Measurements from ENCODE around the gene AATF.

AATF gene

GRCh38 chr17:37051833-37052232 lies 103.1 kb downstream of the AATF start:
- no peak for TF ChIP-seq CTCF (IDR thresholded peaks at IDR 0.05; ENCODE audit: low read depth, low read length)
- no peak overlapping the region for H3K4me3 ChIP-seq (replicated peaks in 1 of 2; ENCODE audit: low read depth in 2 of 2, low read length in 2 of 2)
- no peak for DNase-seq (ENCODE audit: low read depth in 2 of 2)

GRCh38 chr17:37052450-37052849 lies 103.7 kb downstream of the AATF start:
- no peak for DNase-seq (ENCODE audit: low read depth in 2 of 2)
- no peak for TF ChIP-seq CTCF (IDR thresholded peaks at IDR 0.05; ENCODE audit: low read depth, low read length)
- H3K4me3 ChIP-seq (replicated peaks in 1 of 2; ENCODE audit: low read depth in 2 of 2, low read length in 2 of 2): no peak overlapping the region

GRCh38 chr17:37054894-37055293 lies 106.1 kb downstream of the AATF start:
- no peak for DNase-seq (ENCODE audit: low read depth in 2 of 2)
- TF ChIP-seq CTCF (IDR thresholded peaks at IDR 0.05; ENCODE audit: low read depth, low read length): no peak
- no peak overlapping the region for H3K4me3 ChIP-seq (replicated peaks in 1 of 2; ENCODE audit: low read depth in 2 of 2, low read length in 2 of 2)

- H3K4me3 ChIP-seq (replicated peaks in 1 of 2; ENCODE audit: low read depth in 2 of 2, low read length in 2 of 2): no peak overlapping the region
- DNase-seq (ENCODE audit: low read depth in 2 of 2): no peak
- no peak for TF ChIP-seq CTCF (IDR thresholded peaks at IDR 0.05; ENCODE audit: low read depth, low read length)
Measured at GRCh38 chr17:37056622-37057021, 107.9 kb downstream of the AATF start.

GRCh38 chr17:37059493-37059892 lies 110.7 kb downstream of the AATF start:
- no peak overlapping the region for H3K4me3 ChIP-seq (replicated peaks in 1 of 2; ENCODE audit: low read depth in 2 of 2, low read length in 2 of 2)
- TF ChIP-seq CTCF (IDR thresholded peaks at IDR 0.05; ENCODE audit: low read depth, low read length): no peak
- no peak for DNase-seq (ENCODE audit: low read depth in 2 of 2)

- no peak for DNase-seq (ENCODE audit: low read depth in 2 of 2)
- TF ChIP-seq CTCF (IDR thresholded peaks at IDR 0.05; ENCODE audit: low read depth, low read length): no peak
- H3K4me3 ChIP-seq (replicated peaks in 1 of 2; ENCODE audit: low read depth in 2 of 2, low read length in 2 of 2): no peak overlapping the region
Measured at GRCh38 chr17:37060094-37060493, 111.3 kb downstream of the AATF start.

- no peak for TF ChIP-seq CTCF (IDR thresholded peaks at IDR 0.05; ENCODE audit: low read depth, low read length)
- H3K4me3 ChIP-seq (replicated peaks in 1 of 2; ENCODE audit: low read depth in 2 of 2, low read length in 2 of 2): no peak overlapping the region
- DNase-seq (ENCODE audit: low read depth in 2 of 2): no peak
Measured at GRCh38 chr17:37060928-37061327, 112.2 kb downstream of the AATF start.

All from cardiac fibroblast (primary cell).